Heart right ventricle (tissue), 16 donors: ENCODE results near the gene KRT36. TPM values are rescaled to one million over a fixed set of nuclear protein-coding genes. Genes with fewer than 3 reads are reported as not detected.

Experiments used
- ATAC-seq, 8 donors: fragments of 200-7000 bp; cut with Tn5 transposase; one replicate each; pipeline ENCODE4 v1.9.1; 2020; ENCODE audit warnings: mild to moderate bottlenecking in 8 of 8, moderate library complexity in 8 of 8, moderate number of reproducible peaks in 1 of 8
- DNase-seq, 2 donors: peaks; one replicate each; pipeline ENCODE4 v3.0.0-alpha.2; 2020
- H3K27ac ChIP-seq, 10 donors: fragments of 200-600 bp; sonication (generic) in 2 of 10; one replicate each; pipeline versions ENCODE4 v1.5.0 to v1.8.0; 2020 to 2022; ENCODE audit warnings: mild to moderate bottlenecking in 3 of 10
- H3K27me3 ChIP-seq, 7 donors: fragments of 200-600 bp; one replicate each; pipeline ENCODE4 v1.8.0; 2021 to 2022; ENCODE audit warnings: mild to moderate bottlenecking in 2 of 7
- H3K36me3 ChIP-seq, 9 donors: fragments of 200-600 bp; sonication (generic) in 1 of 9; one replicate each; pipeline versions ENCODE4 v1.5.0 to v1.8.0; 2020 to 2022; ENCODE audit warnings: mild to moderate bottlenecking in 2 of 9
- H3K4me1 ChIP-seq, 9 donors: fragments of 200-600 bp; sonication (generic) in 1 of 9; one replicate each; pipeline versions ENCODE4 v1.5.0 to v1.8.0; 2020 to 2022; ENCODE audit warnings: mild to moderate bottlenecking in 4 of 9
- H3K4me3 ChIP-seq, 10 donors: fragments of 200-600 bp; sonication (generic) in 2 of 10; one replicate each; pipeline versions ENCODE4 v1.5.0 to v1.8.0; 2020 to 2022; ENCODE audit warnings: mild to moderate bottlenecking in 7 of 10, moderate library complexity in 2 of 10
- H3K9me3 ChIP-seq, 11 donors: fragments of 200-600 bp in 10 of 11; sonication (generic) in 2 of 11; one replicate each; pipeline versions ENCODE4 v1.5.0 to v1.8.0; 2013 to 2022; ENCODE audit warnings: mild to moderate bottlenecking in 2 of 11, control low read depth in 1 of 11, moderate library complexity in 1 of 11
- CTCF ChIP-seq, 9 donors: fragments of 200-600 bp; sonication (generic) in 2 of 9; IDR thresholded peaks; one replicate each; pipeline versions ENCODE4 v1.5.0 to v1.8.0; 2021 to 2022; ENCODE audit warnings: antibody characterized with exemption in 9 of 9, mild to moderate bottlenecking in 5 of 9, moderate library complexity in 1 of 9
- WGBS, 2 donors: extraction: QIAGEN DNeasy Blood & Tissue Kit; methylation state at CpG; one replicate each; pipeline ENCODE4 v1.1.7; 2013; ENCODE audit warnings: inconsistent platforms in 1 of 2; 5-methylcytosine and 5-hydroxymethylcytosine counted together
- intact Hi-C, 10 donors: fragments of 100-400 bp; cut with DNase I; formaldehyde crosslinking; loops; one replicate each; pipeline versions ENCODE4 v1.11.1 to v1.14.2; 2022
- long read RNA-seq, 3 donors: library from polyadenylated mRNA; unstranded; transcript quantifications; one replicate each; pipeline ENCODE4 v2.0.0, GENCODE V29; 2020 to 2021
- polyA plus RNA-seq, 2 donors: library from polyadenylated mRNA; stranded (reverse); fragments of 200-250 nt; gene quantifications; one replicate each; pipeline ENCODE4 v1.2.3, GENCODE V29; 2013
- total RNA-seq, 10 donors: library from RNA; stranded (reverse); fragmentation: NEBNext Ultra II Directional in 3 of 10; extraction: Animal tissue kit (Norgen Biotek cat#: 25700) in 3 of 10; gene quantifications; one replicate each; pipeline versions ENCODE4 v1.2.1 to v1.2.4, GENCODE V29; 2021 to 2023
- donor health status: Arrhythmogenic right ventricular cardiomyopathy.
- donor health status: ischemic (EF 13 %, LVEDD 7.1; RV severe dilation, severe dysfunction).
- donor health status: healthy with polysubstance abuse.
- donor health status: DM: no; HTN: yes; CAD: no.
- donor health status: DM: no; HTN: no; CAD: no.
- donor health status: ischemic (EF 25% LVEDD 6.9; RV normal size, moderate dysfunction).
- donor health status: ischemic (EF 25% LVEDD 5.7; RV mildly dilated, moderate dysfunction).
- donor health status: healthy.
- donor health status: DM: yes; HTN: yes; CAD: no.
- donor health status: Ischemic cardiomyopathy.
- donor health status: ischemic (EF 35%, LVEDD 5.7; RV mildly dilated, moderate dysfunction).
- donor health status: nonischemic (EF 11% LVEDD 7.7; RV severe dilation, severe dysfunction).
- donor health status: DM: yes; HTN: yes; CAD: no.
- donor health status: PGD.
- donor health status: ischemic (EF 29% LVEDD 5.4; RV normal size, mild dysfunction).
- donor health status: nonischemic (EF 23%, LVEDD 6.1; RV moderate dilation, normal function).

Gene KRT36
- not detected for total RNA-seq
- not detected for polyA plus RNA-seq
- long read RNA-seq, donor 1, result 0 reads
- long read RNA-seq, donor 2, result 0 reads
- long read RNA-seq, donor 3, result 0 reads

- Histone ChIP-seq H3K4me1 (peaks cover 0 to 34% (median 0%) of the 10 kb centered on the region in 9 donors), H3K36me3 (no peaks in the 10 kb centered on the region), H3K27me3 (peaks cover 0 to 20% (median 11%) of the 10 kb centered on the region in 7 donors), H3K9me3 (no peaks in the 10 kb centered on the region), H3K4me3 (no peak within 1 kb of the TSS), H3K27ac (peak within 1 kb of the TSS in 1 of 10 donors; percentile 32)
- DNase-seq, result no peak
- 92 to 95% methylated on average over 12 of the region's 12 CpGs for WGBS, 2 donors
- no peak for ATAC-seq
- TF ChIP-seq CTCF (IDR thresholded peaks at IDR 0.05), result no peak
- intact Hi-C loops, result no loop called here
These were observed at the start of gene KRT36 for GRCh38 chr17:41489531-41489930. TSS of gene KRT36 (minus strand) at chr17:41489910. CDS start at chr17:41489864, 46 bp downstream.

GRCh38 chr17:41539071-41539492 is 49.4 kb upstream of the KRT36 start:
- H3K27ac ChIP-seq, result no peak overlapping the region
- no peak for ATAC-seq
- H3K9me3 ChIP-seq, result no peaks in the 10 kb centered on the region
- H3K36me3 ChIP-seq, result no peaks in the 10 kb centered on the region
- WGBS, 2 donors, result 61 to 62% methylated on average over 5 of the region's 5 CpGs
- H3K4me3 ChIP-seq, result no peak overlapping the region
- no peak for DNase-seq
- no peaks in the 10 kb centered on the region for H3K4me1 ChIP-seq
- H3K27me3 ChIP-seq, result peaks cover 0 to 39% (median 27%) of the 10 kb centered on the region in 7 donors
- TF ChIP-seq CTCF (IDR thresholded peaks at IDR 0.05), result no peak
- intact Hi-C loops, result no loop called here

- Histone ChIP-seq H3K36me3 (no peaks in the 10 kb centered on the region), H3K9me3 (no peaks in the 10 kb centered on the region), H3K4me1 (no peaks in the 10 kb centered on the region), H3K4me3 (no peak overlapping the region), H3K27ac (no peak overlapping the region), H3K27me3 (peaks cover 0 to 43% (median 32%) of the 10 kb centered on the region in 7 donors)
- WGBS, 2 donors, result 61 to 64% methylated on average over 5 of the region's 5 CpGs
- TF ChIP-seq CTCF (IDR thresholded peaks at IDR 0.05), result no peak
- intact Hi-C loops, result no loop called here
- no peak for ATAC-seq
- no peak for DNase-seq
These were observed 48.9 kb upstream of the KRT36 start for GRCh38 chr17:41538565-41538991.

GRCh38 chr17:41537990-41538389 is 48.3 kb upstream of the KRT36 start:
- 75 to 76% methylated on average over 9 of the region's 9 CpGs for WGBS, 2 donors
- Histone ChIP-seq H3K36me3 (no peaks in the 10 kb centered on the region), H3K4me3 (no peak overlapping the region), H3K27me3 (peaks cover 0 to 47% (median 34%) of the 10 kb centered on the region in 7 donors), H3K9me3 (no peaks in the 10 kb centered on the region), H3K4me1 (no peaks in the 10 kb centered on the region), H3K27ac (no peak overlapping the region)
- DNase-seq, result no peak
- TF ChIP-seq CTCF (IDR thresholded peaks at IDR 0.05), result no peak
- ATAC-seq, result no peak
- intact Hi-C loops, result no loop called here
